ENCODE measurements around the gene KRT25. TPM values are rescaled to one million over a fixed set of nuclear protein-coding genes. Genes with fewer than 3 reads are reported as not detected.
A peak's percentile ranks its signal among the peaks of the same experiment; 100 is the strongest.

Gene KRT25
- total and polyA plus RNA-seq, 8 donors = not detected

DNA sequence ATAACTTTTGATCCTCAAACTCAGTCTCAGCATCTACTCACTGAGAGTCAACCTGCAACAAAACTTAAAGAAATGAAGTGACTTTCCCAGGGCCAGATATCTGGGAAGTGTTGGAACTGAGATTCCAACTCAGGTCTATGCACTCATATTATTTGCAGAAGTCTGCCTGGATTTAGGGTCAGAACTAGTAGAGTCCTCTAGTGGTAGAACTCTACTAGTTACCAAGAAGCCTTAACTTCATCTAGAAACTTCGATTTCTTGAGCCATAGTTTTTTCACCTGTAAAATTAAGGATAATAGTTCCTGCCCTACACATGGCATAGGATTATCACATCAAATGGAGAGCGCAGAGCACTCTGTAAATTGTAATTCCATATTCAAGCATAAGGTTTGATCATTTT, 28.2 kb downstream of the KRT25 start:
- TF ChIP-seq, protein P1, sequence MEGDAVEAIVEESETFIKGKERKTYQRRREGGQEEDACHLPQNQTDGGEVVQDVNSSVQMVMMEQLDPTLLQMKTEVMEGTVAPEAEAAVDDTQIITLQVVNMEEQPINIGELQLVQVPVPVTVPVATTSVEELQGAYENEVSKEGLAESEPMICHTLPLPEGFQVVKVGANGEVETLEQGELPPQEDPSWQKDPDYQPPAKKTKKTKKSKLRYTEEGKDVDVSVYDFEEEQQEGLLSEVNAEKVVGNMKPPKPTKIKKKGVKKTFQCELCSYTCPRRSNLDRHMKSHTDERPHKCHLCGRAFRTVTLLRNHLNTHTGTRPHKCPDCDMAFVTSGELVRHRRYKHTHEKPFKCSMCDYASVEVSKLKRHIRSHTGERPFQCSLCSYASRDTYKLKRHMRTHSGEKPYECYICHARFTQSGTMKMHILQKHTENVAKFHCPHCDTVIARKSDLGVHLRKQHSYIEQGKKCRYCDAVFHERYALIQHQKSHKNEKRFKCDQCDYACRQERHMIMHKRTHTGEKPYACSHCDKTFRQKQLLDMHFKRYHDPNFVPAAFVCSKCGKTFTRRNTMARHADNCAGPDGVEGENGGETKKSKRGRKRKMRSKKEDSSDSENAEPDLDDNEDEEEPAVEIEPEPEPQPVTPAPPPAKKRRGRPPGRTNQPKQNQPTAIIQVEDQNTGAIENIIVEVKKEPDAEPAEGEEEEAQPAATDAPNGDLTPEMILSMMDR (IDR thresholded peaks at IDR 0.05) = peak; percentile 17 to 24
- Histone ChIP-seq H3K27ac (no peak overlapping the region), H3K4me1 (peaks cover 0 to 4% of the 10 kb centered on the region in 2 donors), H3K9me3 (no peaks in the 10 kb centered on the region), H3K4me3 (no peak overlapping the region), H3K27me3 (no peaks in the 10 kb centered on the region), H3K36me3 (no peaks in the 10 kb centered on the region)
- intact Hi-C loops (cut with DNase I) = no loop called here
- no peak for DNase-seq
- peak; percentile 84 for ATAC-seq

DNA sequence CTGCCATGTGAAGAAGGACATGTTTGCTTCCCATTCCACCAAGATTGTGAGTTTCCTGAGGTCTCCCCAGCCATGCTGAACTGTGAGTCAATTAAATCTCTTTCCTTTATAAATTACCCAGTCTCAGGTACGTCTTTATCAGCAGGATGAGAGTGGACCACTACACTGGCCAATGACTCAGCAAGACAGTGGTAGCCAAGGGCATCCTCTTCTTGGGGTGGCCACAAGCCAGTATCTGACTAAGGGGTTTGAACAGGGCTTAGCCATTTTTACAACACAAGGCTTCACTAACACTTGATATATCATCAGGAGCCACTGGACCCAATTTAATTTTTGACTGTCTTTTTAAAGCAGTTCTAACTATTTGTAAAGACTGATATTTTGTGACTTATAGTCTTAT, 30.5 kb downstream of the KRT25 start:
- no peaks in the 10 kb centered on the region for H3K9me3 ChIP-seq
- ATAC-seq = no peak
- peaks cover 0 to 4% of the 10 kb centered on the region in 2 donors for H3K4me1 ChIP-seq
- no peak overlapping the region for H3K4me3 ChIP-seq
- intact Hi-C loops (cut with DNase I) = no loop called here
- DNase-seq = no peak
- H3K36me3 ChIP-seq = no peaks in the 10 kb centered on the region
- no peak overlapping the region for H3K27ac ChIP-seq
- no peaks in the 10 kb centered on the region for H3K27me3 ChIP-seq
- TF ChIP-seq, protein P1 (IDR thresholded peaks at IDR 0.05) = no peak

DNA sequence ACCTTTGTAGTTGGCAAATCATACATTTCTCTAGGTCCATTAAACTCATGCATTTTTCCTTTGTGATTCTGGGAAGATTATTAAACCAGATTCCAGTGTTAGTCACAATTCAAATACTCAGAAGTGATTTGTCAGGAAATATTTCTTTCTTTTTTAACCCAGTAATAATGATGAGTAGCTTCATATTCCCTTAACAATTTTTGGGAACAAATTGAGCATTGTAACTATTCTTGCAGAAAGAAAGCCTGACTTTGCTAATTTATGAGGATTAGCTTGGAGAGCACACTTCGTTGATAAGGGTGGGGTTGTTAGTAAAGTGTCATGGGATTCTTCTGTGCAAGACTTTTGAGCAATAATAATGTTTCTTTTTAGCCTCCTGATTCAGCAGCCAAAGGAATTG, 32.9 kb downstream of the KRT25 start:
- Histone ChIP-seq H3K36me3 (no peaks in the 10 kb centered on the region), H3K9me3 (no peaks in the 10 kb centered on the region), H3K4me1 (peaks cover 0 to 2% of the 10 kb centered on the region in 2 donors), H3K27me3 (no peaks in the 10 kb centered on the region), H3K4me3 (no peak overlapping the region), H3K27ac (no peak overlapping the region)
- ATAC-seq (no peak), DNase-seq (no peak)
- TF ChIP-seq, protein P1 (IDR thresholded peaks at IDR 0.05) = no peak
- intact Hi-C loops (cut with DNase I) = no loop called here

DNA sequence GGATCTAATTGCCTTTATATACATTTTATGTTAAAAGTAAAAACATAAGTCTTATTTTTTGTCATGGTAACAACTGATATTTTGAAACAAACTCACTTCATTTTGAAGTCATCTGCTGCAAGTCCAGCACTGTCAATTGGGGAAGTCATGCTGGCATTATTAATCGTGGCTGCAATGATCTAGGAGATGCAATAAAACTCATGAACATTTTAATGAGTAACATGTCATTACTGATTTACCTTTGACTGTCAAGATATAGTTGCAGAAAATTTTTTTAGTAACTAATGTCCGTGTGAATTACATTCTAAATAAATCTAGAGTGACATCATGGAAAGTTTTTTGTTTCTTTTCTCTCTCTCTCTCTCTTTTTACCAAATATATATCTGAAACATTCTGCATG, 34.2 kb downstream of the KRT25 start:
- TF ChIP-seq, protein P1 (IDR thresholded peaks at IDR 0.05) = no peak
- H3K27ac ChIP-seq = no peak overlapping the region
- no peaks in the 10 kb centered on the region for H3K27me3 ChIP-seq
- ATAC-seq (no peak), DNase-seq (no peak)
- H3K9me3 ChIP-seq = no peaks in the 10 kb centered on the region
- H3K4me3 ChIP-seq = no peak overlapping the region
- intact Hi-C loops (cut with DNase I) = no loop called here
- no peaks in the 10 kb centered on the region for H3K4me1 ChIP-seq
- no peaks in the 10 kb centered on the region for H3K36me3 ChIP-seq

DNA sequence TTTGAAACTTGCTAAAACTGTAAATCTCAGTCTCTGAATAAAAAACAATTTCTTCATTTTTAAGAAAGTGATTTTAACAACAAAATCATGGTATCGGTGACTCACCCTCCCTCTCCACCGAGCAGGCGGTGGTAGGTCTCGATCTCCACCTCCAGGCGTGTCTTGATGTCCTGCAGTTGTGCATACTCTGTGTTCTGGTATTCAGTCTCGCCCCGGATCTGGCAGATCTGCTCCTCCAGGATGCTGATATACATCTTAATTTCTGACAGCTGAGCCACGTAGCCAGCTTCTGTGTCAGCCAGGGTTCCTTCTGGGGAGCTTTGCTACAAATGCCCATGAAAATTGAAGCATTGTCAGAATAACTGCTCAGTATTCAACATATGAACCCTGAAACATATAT, 36.2 kb downstream of the KRT25 start:
- DNase-seq = no peak
- Histone ChIP-seq H3K9me3 (no peaks in the 10 kb centered on the region), H3K27ac (no peak overlapping the region), H3K36me3 (no peaks in the 10 kb centered on the region), H3K4me1 (no peaks in the 10 kb centered on the region), H3K27me3 (peaks cover 0 to 4% of the 10 kb centered on the region in 2 donors), H3K4me3 (no peak overlapping the region)
- TF ChIP-seq, protein P1 (IDR thresholded peaks at IDR 0.05) = no peak
- no peak for ATAC-seq
- intact Hi-C loops (cut with DNase I) = no loop called here

All from left lung (tissue), 10 donors.